Osteoblast (primary cell): ENCODE data around the gene CAPS2. TPM values are rescaled to one million over a fixed set of nuclear protein-coding genes. Genes with fewer than 3 reads are reported as not detected.
"Not testable (repeated sequence)": the region's sequence is repeated elsewhere in the genome, so short reads cannot be mapped to it uniquely, and the experiment has no call there.

ENCODE experiments used
- DNase-seq: peaks from one replicate; pipeline ENCODE4 v3.0.0; 2011; ENCODE audit warnings: low spot score, mixed read lengths; ENCODE audit not compliant: insufficient read length; ENCODE audit errors: missing footprints
- H2AFZ ChIP-seq: 2 replicates; pipeline ENCODE4 v1.6.0; 2011; ENCODE audit warnings: mild to moderate bottlenecking, low read length
- H3K27ac ChIP-seq: 2 replicates; pipeline ENCODE4 v1.5.1; 2011; ENCODE audit warnings: mild to moderate bottlenecking, low read depth, low read length, moderate library complexity
- H3K27me3 ChIP-seq: 2 replicates; pipeline ENCODE4 v1.6.0; 2012; ENCODE audit warnings: mild to moderate bottlenecking, control low read depth, inconsistent platforms, low read length, moderate library complexity; ENCODE audit not compliant: insufficient read depth
- H3K36me3 ChIP-seq: 2 replicates; pipeline ENCODE4 v1.5.1; 2011; ENCODE audit warnings: mild to moderate bottlenecking, low read length, control low read depth, moderate library complexity; ENCODE audit not compliant: insufficient read depth
- H3K4me1 ChIP-seq: 2 replicates; pipeline ENCODE4 v1.5.1; 2011; ENCODE audit warnings: mild to moderate bottlenecking, low read length, control low read depth, moderate library complexity; ENCODE audit not compliant: insufficient read depth
- H3K4me2 ChIP-seq: 2 replicates; pipeline ENCODE4 v1.6.0; 2011; ENCODE audit warnings: mild to moderate bottlenecking, low read length; ENCODE audit not compliant: insufficient read depth
- H3K4me3 ChIP-seq: fragments of 200-600 bp; sonication (generic); 3 replicates; pipeline ENCODE4 v1.5.1; 2012; ENCODE audit warnings: mild to moderate bottlenecking, low read length, inconsistent platforms; ENCODE audit not compliant: insufficient read depth
- H3K79me2 ChIP-seq: 2 replicates; pipeline ENCODE4 v1.6.0; 2012; ENCODE audit warnings: mild to moderate bottlenecking, low read length, control low read depth, inconsistent platforms; ENCODE audit not compliant: insufficient read depth
- H3K9me3 ChIP-seq: 2 replicates; pipeline ENCODE4 v1.5.1; 2011; ENCODE audit warnings: low read depth, low read length, control low read depth
- H4K20me1 ChIP-seq: 2 replicates; pipeline ENCODE4 v1.6.0; 2012; ENCODE audit warnings: mild to moderate bottlenecking, low read length, control low read depth; ENCODE audit not compliant: insufficient read depth
- total RNA-seq: library from RNA; depleted of rRNA; stranded (reverse); fragments of >200 nt; gene quantifications from 2 replicates; pipeline ENCODE4 v1.2.3, GENCODE V29; 2012
- TF ChIP-seq, protein P1 (sequence below): IDR thresholded peaks from 2 replicates; pipeline ENCODE4 v1.5.1; 2011; ENCODE audit warnings: mild to moderate bottlenecking, low read depth, low read length, moderate library complexity; ENCODE audit errors: extremely low read depth

Gene CAPS2
- total RNA-seq, 1 donor: 10.5 TPM

DNA sequence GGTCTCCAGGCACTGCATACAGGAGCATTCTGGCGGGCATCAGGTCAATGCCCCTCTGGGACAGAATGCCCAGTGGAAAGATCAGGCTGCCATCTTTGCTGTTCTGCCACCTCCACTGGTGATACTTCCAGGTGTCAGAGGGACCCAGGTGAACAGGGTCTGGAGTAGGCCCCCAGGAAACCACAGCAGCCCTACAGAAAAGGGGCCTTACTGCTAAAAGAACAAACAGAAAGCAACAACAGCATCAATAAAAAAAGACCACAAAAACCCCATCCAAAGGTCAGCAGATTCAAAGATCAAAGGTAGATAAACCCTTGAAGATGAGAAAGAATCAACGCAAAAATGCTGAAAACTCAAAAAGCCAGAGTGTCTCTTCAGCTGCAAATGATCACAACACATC is 20.3 kb upstream of the CAPS2 start:
- Histone ChIP-seq H3K27me3 (no peaks in the 10 kb centered on the region), H2AFZ (no peak overlapping the region), H3K9me3 (peaks cover 2% of the 10 kb centered on the region), H3K4me1 (no peaks in the 10 kb centered on the region), H3K4me2 (no peak overlapping the region), H3K79me2 (no peaks in the 10 kb centered on the region), H3K36me3 (no peaks in the 10 kb centered on the region), H3K27ac (no peak overlapping the region), H3K4me3 (no peak overlapping the region), H4K20me1 (no peaks in the 10 kb centered on the region)
- TF ChIP-seq, protein P1, sequence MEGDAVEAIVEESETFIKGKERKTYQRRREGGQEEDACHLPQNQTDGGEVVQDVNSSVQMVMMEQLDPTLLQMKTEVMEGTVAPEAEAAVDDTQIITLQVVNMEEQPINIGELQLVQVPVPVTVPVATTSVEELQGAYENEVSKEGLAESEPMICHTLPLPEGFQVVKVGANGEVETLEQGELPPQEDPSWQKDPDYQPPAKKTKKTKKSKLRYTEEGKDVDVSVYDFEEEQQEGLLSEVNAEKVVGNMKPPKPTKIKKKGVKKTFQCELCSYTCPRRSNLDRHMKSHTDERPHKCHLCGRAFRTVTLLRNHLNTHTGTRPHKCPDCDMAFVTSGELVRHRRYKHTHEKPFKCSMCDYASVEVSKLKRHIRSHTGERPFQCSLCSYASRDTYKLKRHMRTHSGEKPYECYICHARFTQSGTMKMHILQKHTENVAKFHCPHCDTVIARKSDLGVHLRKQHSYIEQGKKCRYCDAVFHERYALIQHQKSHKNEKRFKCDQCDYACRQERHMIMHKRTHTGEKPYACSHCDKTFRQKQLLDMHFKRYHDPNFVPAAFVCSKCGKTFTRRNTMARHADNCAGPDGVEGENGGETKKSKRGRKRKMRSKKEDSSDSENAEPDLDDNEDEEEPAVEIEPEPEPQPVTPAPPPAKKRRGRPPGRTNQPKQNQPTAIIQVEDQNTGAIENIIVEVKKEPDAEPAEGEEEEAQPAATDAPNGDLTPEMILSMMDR: no peak
- no peak for DNase-seq

DNA sequence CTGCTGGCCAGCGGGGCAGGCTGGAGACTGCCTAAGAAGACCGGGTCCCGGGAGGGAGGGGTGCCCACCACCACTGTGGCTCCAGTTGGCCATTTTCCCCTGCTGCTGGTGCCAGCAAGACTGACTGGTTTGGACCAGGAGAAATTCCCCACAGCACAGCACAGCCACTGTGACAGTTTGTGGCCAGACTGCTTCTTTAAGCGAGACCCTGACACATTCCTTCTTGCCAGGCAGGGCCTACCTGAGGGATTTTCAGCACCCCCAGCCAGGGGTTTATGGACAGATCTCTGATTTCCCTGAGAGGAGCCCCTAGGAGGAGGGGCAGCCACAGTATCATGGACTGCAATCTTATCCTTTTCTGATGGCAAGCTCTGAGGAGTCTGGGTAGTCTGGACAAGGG is 19.8 kb upstream of the CAPS2 start:
- H3K4me3 ChIP-seq: no peak overlapping the region
- no peak overlapping the region for H2AFZ ChIP-seq
- TF ChIP-seq, protein P1: no peak
- no peak for DNase-seq
- H4K20me1 ChIP-seq: no peaks in the 10 kb centered on the region
- H3K36me3 ChIP-seq: no peaks in the 10 kb centered on the region
- H3K4me2 ChIP-seq: no peak overlapping the region
- H3K4me1 ChIP-seq: no peaks in the 10 kb centered on the region
- H3K9me3 ChIP-seq: peaks cover 2% of the 10 kb centered on the region
- no peaks in the 10 kb centered on the region for H3K27me3 ChIP-seq
- no peak overlapping the region for H3K27ac ChIP-seq
- H3K79me2 ChIP-seq: no peaks in the 10 kb centered on the region

DNA sequence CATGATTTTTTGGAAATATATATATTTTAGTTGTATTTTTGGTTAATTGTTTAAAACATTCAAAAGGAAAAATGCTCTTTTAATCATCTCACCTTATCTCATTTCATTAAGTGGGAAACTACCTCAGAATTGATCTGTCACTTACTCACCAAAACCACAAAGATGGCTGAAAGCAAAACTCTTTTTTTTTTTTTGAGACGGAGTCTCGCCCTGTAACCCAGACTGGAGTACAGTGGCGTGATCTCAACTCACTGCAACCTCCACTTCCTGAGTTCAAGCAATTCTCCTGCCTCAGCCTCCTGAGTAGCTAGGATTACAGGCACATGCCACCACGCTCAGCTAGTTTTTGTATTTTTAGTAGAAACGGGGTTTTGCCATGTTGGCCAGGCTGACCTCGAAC is 16.1 kb upstream of the CAPS2 start:
- H4K20me1 ChIP-seq, H2AFZ ChIP-seq, H3K27ac ChIP-seq, H3K9me3 ChIP-seq, DNase-seq, H3K4me2 ChIP-seq, H3K4me3 ChIP-seq, H3K36me3 ChIP-seq, H3K79me2 ChIP-seq, H3K4me1 ChIP-seq, H3K27me3 ChIP-seq: not testable (repeated sequence)

DNA sequence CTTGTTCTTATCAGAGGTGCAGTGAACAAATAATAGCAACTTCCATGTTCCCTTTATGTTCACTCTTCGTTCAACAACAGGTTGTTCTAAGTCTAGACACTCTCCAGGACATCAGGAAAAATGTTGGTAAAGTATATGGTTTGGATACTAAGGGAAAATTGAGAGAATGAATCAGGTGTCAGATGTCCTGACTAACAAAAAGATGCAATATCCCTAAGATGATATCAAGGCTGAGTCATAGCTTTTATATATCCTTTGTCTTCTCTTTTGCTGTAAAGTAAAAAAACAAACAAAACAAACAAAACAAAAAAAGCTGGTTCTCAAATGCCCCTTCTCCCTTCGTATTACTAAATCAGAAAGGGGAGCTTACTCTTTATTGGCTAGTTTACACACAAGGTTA is 15.4 kb upstream of the CAPS2 start:
- Histone ChIP-seq H3K79me2 (no peaks in the 10 kb centered on the region), H4K20me1 (no peaks in the 10 kb centered on the region), H3K27me3 (no peaks in the 10 kb centered on the region), H3K9me3 (no peaks in the 10 kb centered on the region), H2AFZ (no peak overlapping the region), H3K27ac (no peak overlapping the region), H3K4me1 (no peaks in the 10 kb centered on the region), H3K4me3 (no peak overlapping the region), H3K36me3 (no peaks in the 10 kb centered on the region), H3K4me2 (no peak overlapping the region)
- no peak for DNase-seq
- TF ChIP-seq, protein P1: no peak
